ENCODE data around the gene WSCD1.

Gene WSCD1

DNA sequence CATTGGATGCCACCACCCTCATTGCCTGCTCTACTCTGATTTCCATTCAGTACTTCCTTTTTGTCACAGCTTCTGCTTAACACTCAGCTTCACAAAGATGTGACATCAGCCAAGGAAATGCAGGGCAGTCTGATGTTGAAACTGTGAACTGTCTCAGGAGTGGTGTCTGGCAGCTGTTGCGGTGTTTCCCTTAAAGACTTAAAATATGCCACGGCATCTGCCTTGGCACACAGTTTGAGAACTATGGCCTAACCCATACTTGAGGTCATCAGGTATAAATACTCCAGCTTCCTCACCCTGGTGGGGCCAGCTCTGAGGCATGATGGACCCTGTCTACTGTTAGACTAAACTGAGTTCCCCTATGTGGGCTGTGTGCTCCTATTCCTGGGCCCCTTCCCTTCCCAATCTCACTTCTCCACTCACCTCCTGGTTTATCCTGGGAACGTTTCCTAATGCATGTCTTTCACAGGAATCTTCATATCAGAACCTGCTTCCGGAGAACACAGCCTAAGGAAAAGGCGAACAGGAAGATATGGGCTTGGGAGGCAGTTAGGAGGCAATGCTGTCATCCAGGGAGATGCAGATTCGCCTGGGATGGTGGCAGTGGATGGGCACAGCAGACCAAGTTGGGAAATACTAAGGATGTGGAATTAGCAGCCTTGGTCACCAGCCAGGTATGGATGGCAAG lies 96.5 kb downstream of the WSCD1 start:
- TF ChIP-seq, protein P1, sequence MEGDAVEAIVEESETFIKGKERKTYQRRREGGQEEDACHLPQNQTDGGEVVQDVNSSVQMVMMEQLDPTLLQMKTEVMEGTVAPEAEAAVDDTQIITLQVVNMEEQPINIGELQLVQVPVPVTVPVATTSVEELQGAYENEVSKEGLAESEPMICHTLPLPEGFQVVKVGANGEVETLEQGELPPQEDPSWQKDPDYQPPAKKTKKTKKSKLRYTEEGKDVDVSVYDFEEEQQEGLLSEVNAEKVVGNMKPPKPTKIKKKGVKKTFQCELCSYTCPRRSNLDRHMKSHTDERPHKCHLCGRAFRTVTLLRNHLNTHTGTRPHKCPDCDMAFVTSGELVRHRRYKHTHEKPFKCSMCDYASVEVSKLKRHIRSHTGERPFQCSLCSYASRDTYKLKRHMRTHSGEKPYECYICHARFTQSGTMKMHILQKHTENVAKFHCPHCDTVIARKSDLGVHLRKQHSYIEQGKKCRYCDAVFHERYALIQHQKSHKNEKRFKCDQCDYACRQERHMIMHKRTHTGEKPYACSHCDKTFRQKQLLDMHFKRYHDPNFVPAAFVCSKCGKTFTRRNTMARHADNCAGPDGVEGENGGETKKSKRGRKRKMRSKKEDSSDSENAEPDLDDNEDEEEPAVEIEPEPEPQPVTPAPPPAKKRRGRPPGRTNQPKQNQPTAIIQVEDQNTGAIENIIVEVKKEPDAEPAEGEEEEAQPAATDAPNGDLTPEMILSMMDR (IDR thresholded peaks at IDR 0.05; ENCODE audit: borderline replicate concordance, insufficient read depth, low read depth, low read length) = no peak
- no peak overlapping the region for H3K4me3 ChIP-seq (ENCODE audit: low read depth, low read length)

DNA sequence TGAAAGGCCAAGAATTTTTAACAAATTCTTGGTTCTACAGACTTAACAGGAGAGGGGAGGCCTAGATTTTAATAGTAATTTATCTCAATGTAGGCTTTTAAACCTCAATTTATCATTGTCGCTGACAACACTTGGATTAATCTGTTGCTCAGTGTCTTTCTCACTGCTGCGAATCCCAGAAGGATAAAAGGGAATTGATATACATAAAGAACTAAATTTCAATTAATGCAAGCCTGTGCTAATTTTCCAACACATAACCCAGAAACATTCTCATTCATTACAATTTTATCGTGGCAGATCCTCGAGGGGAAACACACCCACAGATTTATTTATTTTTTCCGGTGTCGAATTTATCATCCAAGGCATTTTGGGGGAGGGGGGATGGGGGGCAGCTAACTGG lies 98.1 kb downstream of the WSCD1 start:
- TF ChIP-seq, protein P1 (IDR thresholded peaks at IDR 0.05; ENCODE audit: borderline replicate concordance, insufficient read depth, low read depth, low read length) = no peak
- H3K4me3 ChIP-seq (ENCODE audit: low read depth, low read length) = no peak overlapping the region

DNA sequence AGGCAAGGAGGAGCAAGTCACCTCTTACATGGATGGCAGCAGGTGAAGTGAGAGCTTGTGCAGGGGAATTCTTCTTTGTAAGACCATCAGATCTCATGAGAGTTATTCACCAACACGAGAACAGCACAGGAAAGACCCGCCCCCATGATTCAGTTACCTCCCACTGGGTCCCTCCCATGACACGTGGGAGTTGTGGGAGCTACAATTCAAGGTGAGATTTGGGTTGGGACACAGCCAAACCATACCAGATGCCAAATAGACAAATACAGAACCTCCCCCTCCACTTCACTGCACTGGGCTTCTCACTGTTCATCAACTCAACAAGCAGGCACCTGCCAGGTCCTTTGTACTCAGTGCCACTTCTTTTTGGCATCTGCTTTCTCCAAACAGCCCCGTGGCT lies 100.2 kb downstream of the WSCD1 start:
- TF ChIP-seq, protein P1 (IDR thresholded peaks at IDR 0.05; ENCODE audit: borderline replicate concordance, insufficient read depth, low read depth, low read length) = no peak
- H3K4me3 ChIP-seq (ENCODE audit: low read depth, low read length) = no peak overlapping the region

DNA sequence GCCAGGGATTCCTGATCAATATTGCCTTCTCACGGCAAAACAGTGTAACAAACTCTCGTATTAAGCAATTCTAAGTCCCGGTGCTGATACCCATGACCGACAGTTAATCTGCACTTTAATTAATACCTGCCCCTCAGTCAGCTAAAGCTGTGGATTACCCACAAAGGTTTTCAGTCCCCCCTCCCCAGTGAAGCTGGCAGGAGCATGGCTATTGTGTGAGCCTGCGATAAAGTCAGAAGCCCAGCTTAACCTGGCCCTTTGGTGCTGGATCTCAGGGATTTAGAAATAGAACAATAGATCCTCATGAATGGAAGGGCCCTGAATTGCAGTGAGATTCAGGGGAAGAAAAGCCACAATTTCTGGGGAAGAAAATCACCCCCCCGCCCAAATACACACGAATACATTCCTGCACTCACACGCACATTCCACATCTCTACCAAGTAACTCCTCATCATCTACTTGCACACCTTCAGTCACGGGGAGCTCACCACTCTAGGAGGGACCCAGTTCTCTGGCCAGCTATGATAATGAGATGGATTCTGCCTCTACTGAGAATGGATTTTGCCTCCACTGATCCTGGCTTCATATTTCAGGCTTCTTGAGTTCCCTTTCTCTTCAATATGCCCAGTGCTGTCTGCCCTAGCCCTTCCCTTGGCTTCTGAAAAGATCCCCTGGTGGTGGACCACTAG lies 102.6 kb downstream of the WSCD1 start:
- TF ChIP-seq, protein P1 (IDR thresholded peaks at IDR 0.05; ENCODE audit: borderline replicate concordance, insufficient read depth, low read depth, low read length) = no peak

DNA sequence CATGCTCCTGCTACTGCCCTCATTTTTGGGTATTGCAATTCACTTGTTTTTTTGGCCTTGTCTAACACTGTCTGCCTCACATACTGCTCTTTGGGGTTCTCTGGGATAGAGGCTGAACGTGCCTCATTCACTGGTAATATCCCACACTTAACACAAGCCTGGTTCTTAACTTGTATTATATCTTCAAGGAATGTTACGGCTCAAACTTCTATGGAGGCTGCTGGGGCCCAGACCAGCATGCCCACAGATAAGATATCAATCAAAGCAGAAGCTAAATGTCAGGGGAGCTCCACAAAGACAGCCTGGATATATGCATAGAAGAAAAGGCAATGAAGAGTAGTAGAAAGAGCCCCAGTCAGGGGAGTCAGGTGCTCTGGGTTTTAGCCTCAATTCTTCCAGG lies 103.5 kb downstream of the WSCD1 start:
- TF ChIP-seq, protein P1 (IDR thresholded peaks at IDR 0.05; ENCODE audit: borderline replicate concordance, insufficient read depth, low read depth, low read length) = no peak

More for the DNA sequence above, 102.6 kb downstream of the WSCD1 start:
- no peak overlapping the region for H3K4me3 ChIP-seq (ENCODE audit: low read depth, low read length)

More for the DNA sequence above, 103.5 kb downstream of the WSCD1 start:
- no peak overlapping the region for H3K4me3 ChIP-seq (ENCODE audit: low read depth, low read length)
